Progenitor cell of endocrine pancreas (in vitro differentiated cells): ENCODE results near the gene KIAA0930. TPM values are rescaled to one million over a fixed set of nuclear protein-coding genes. Genes with fewer than 3 reads are reported as not detected.
A peak's percentile ranks its signal among the peaks of the same experiment; 100 is the strongest.

Experiments
- DNase-seq: peaks from one replicate; pipeline ENCODE4 v3.0.0; 2021; ENCODE audit warnings: low spot score; ENCODE audit not compliant: unreplicated experiment
- H3K27ac Mint-ChIP-seq: 2 replicates; pipeline ENCODE4 v1.8.0; 2021; ENCODE audit warnings: mild to moderate bottlenecking, moderate library complexity, mixed read lengths
- H3K27me3 Mint-ChIP-seq: 2 replicates; pipeline ENCODE4 v1.8.0; 2021; ENCODE audit warnings: mixed read lengths
- H3K36me3 Mint-ChIP-seq: 2 replicates; pipeline ENCODE4 v1.8.0; 2022; ENCODE audit warnings: mixed read lengths; ENCODE audit not compliant: insufficient read depth
- H3K4me1 Mint-ChIP-seq: 2 replicates; pipeline ENCODE4 v1.8.0; 2021; ENCODE audit warnings: low read depth, mixed read lengths
- H3K4me3 Mint-ChIP-seq: 2 replicates; pipeline ENCODE4 v1.8.0; 2021; ENCODE audit warnings: low read depth, mild to moderate bottlenecking, moderate library complexity, mixed read lengths
- H3K9me3 Mint-ChIP-seq: 2 replicates; pipeline ENCODE4 v1.8.0; 2021; ENCODE audit warnings: low read depth, mixed read lengths
- CTCF ChIP-seq: fragments of 200-600 bp; sonication (generic); IDR thresholded peaks from one replicate; pipeline ENCODE4 v1.5.0; 2021; ENCODE audit warnings: antibody characterized with exemption, mild to moderate bottlenecking; ENCODE audit not compliant: unreplicated experiment
- total RNA-seq: library from RNA; stranded (reverse); gene quantifications from 2 replicates; pipeline ENCODE4 v1.2.1, GENCODE V29; 2021

Gene KIAA0930
- total RNA-seq, 1 donor from 2014 or later, result 45.3 TPM

- Mint-ChIP-seq H3K4me1 (no peaks in the 10 kb centered on the region), H3K27ac (no peak overlapping the region), H3K9me3 (no peaks in the 10 kb centered on the region), H3K27me3 (no peaks in the 10 kb centered on the region), H3K4me3 (no peak overlapping the region), H3K36me3 (peaks cover 25% of the 10 kb centered on the region)
- no peak for TF ChIP-seq CTCF
- DNase-seq, result no peak
Observed at GRCh38 chr22:45179276-45180049, 61.2 kb downstream of the KIAA0930 start.

- Mint-ChIP-seq H3K4me3 (no peak overlapping the region), H3K27ac (peak overlapping the region; percentile 50), H3K4me1 (no peaks in the 10 kb centered on the region), H3K9me3 (no peaks in the 10 kb centered on the region), H3K27me3 (no peaks in the 10 kb centered on the region), H3K36me3 (peaks cover 27% of the 10 kb centered on the region)
- no peak for TF ChIP-seq CTCF
- DNase-seq, result no peak
Observed at GRCh38 chr22:45172881-45173585, 67.7 kb downstream of the KIAA0930 start.

GRCh38 chr22:45171830-45172229 is 68.9 kb downstream of the KIAA0930 start:
- H3K4me3 Mint-ChIP-seq, result no peak overlapping the region
- H3K27ac Mint-ChIP-seq, result no peak overlapping the region
- no peak for DNase-seq
- peaks cover 24% of the 10 kb centered on the region for H3K36me3 Mint-ChIP-seq
- no peaks in the 10 kb centered on the region for H3K4me1 Mint-ChIP-seq
- no peaks in the 10 kb centered on the region for H3K27me3 Mint-ChIP-seq
- H3K9me3 Mint-ChIP-seq, result no peaks in the 10 kb centered on the region
- TF ChIP-seq CTCF, result no peak

- Mint-ChIP-seq H3K27me3 (no peaks in the 10 kb centered on the region), H3K4me3 (no peak overlapping the region), H3K4me1 (peaks cover 7% of the 10 kb centered on the region), H3K36me3 (peaks cover 20% of the 10 kb centered on the region), H3K27ac (peak overlapping the region; percentile 75), H3K9me3 (no peaks in the 10 kb centered on the region)
- TF ChIP-seq CTCF, result no peak
- DNase-seq, result no peak
Observed at GRCh38 chr22:45169591-45170466, 70.9 kb downstream of the KIAA0930 start.

GRCh38 chr22:45166932-45167331 is 73.8 kb downstream of the KIAA0930 start:
- Mint-ChIP-seq H3K4me1 (peaks cover 16% of the 10 kb centered on the region), H3K9me3 (no peaks in the 10 kb centered on the region), H3K27me3 (no peaks in the 10 kb centered on the region), H3K27ac (no peak overlapping the region), H3K36me3 (peaks cover 15% of the 10 kb centered on the region), H3K4me3 (no peak overlapping the region)
- TF ChIP-seq CTCF, result no peak
- no peak for DNase-seq
